A549 (cell line): ENCODE results near the gene RUNX3. TPM values are rescaled to one million over a fixed set of nuclear protein-coding genes. Genes with fewer than 3 reads are reported as not detected.

Experiments
- ATAC-seq, 2 experiments: fragments of 200-7000 bp in 1 of 2; fragments of >200 bp in 1 of 2; cut with Nextera tagmentation in 1 of 2; cut with Tn5 transposase in 1 of 2; 3 replicates each; pipeline versions ENCODE4 v1.8.0 to v1.9.1; 2018 to 2020; ENCODE audit warnings: mild to moderate bottlenecking in 1 of 2, moderate library complexity in 1 of 2
- CTCF ChIA-PET: fragments of 300-600 bp; sonication (Branson Sonifier 250); formaldehyde crosslinking; extraction: SDS; loops from one replicate; lab custom pipeline; 2021; ENCODE audit warnings: antibody characterized with exemption, inconsistent platforms; lab: Yijun Ruan, JAX
- POLR2A ChIA-PET: fragments of 350-600 bp; formaldehyde crosslinking; extraction: SDS; loops from one replicate; lab custom pipeline; 2021; ENCODE audit warnings: antibody characterized with exemption, inconsistent platforms; lab: Yijun Ruan, JAX
- DNase-seq, 2 experiments: peaks; one replicate each; pipeline versions ENCODE4 v3.0.0 to v3.0.0-alpha.2; 2011 to 2016; ENCODE audit warnings: low read depth in 1 of 2, low spot score in 1 of 2
- FAIRE-seq: peaks from 2 replicates; lab custom pipeline; 2011; peaks lifted over from hg19 to GRCh38; lab: Jason Lieb, UNC
- H3K27ac ChIP-seq, 2 experiments: fragments of >200 bp; sonication (Bioruptor Twin); formaldehyde crosslinking; 3 replicates each; pipeline ENCODE4 v1.5.1; 2016 to 2017
- H3K4me1 ChIP-seq: fragments of >200 bp; sonication (Bioruptor Twin); formaldehyde crosslinking; 3 replicates; pipeline ENCODE4 v1.6.1; 2016
- H3K4me2 ChIP-seq: fragments of >200 bp; sonication (Bioruptor Twin); formaldehyde crosslinking; 3 replicates; pipeline ENCODE4 v1.6.1; 2016
- H3K4me3 ChIP-seq: fragments of >200 bp; sonication (Bioruptor Twin); formaldehyde crosslinking; 3 replicates; pipeline ENCODE4 v1.5.1; 2016
- H3K9me3 ChIP-seq: fragments of >200 bp; sonication (Bioruptor Twin); formaldehyde crosslinking; 3 replicates; pipeline ENCODE4 v1.6.1; 2016
- CBX2 ChIP-seq: fragments of 200-600 bp; sonication (generic); IDR thresholded peaks from 2 replicates; pipeline ENCODE4 v1.6.1; 2016; ENCODE audit warnings: low read depth, mild to moderate bottlenecking, borderline replicate concordance
- CBX8 ChIP-seq: fragments of 200-600 bp; sonication (generic); IDR thresholded peaks from 2 replicates; pipeline ENCODE4 v1.6.1; 2016
- CEBPB ChIP-seq, 2 experiments: fragments of >200 bp in 1 of 2; sonication (Bioruptor Twin) in 1 of 2; formaldehyde crosslinking in 1 of 2; IDR thresholded peaks; 2 replicates each; pipeline ENCODE4 v1.6.1; 2012 to 2016
- CHD2 ChIP-seq: fragments of 150-350 bp; IDR thresholded peaks from 2 replicates; pipeline ENCODE4 v1.6.1; 2014; ENCODE audit warnings: low read length; ENCODE audit not compliant: partially characterized antibody
- EHMT2 ChIP-seq: fragments of 200-600 bp; sonication (generic); IDR thresholded peaks from 2 replicates; pipeline ENCODE4 v1.6.1; 2016; ENCODE audit warnings: antibody characterized with exemption, low read depth, mild to moderate bottlenecking, moderate library complexity
- EP300 ChIP-seq, 2 experiments: fragments of >200 bp; sonication (Bioruptor Twin); formaldehyde crosslinking; IDR thresholded peaks; 2 replicates in 1 of 2; 3 replicates in 1 of 2; pipeline ENCODE4 v1.6.1; 2016 to 2017
- FOSL2 ChIP-seq, 2 experiments: fragments of 450-650 bp in 1 of 2; fragments of >200 bp in 1 of 2; sonication (Bioruptor Twin) in 1 of 2; formaldehyde crosslinking; IDR thresholded peaks; 2 replicates each; pipeline versions ENCODE4 v1.5.0 to v1.6.1; 2016 to 2020; ENCODE audit warnings: mild to moderate bottlenecking in 1 of 2, moderate library complexity in 1 of 2
- HOXB13 ChIP-seq: fragments of 250-450 bp; sonication (Bioruptor Pico); IDR thresholded peaks from 2 replicates; pipeline ENCODE4 v1.5.0; 2020; ENCODE audit warnings: low read depth, mild to moderate bottlenecking, moderate library complexity
- KDM1A ChIP-seq: fragments of 200-600 bp; sonication (generic); IDR thresholded peaks from 2 replicates; pipeline ENCODE4 v1.6.1; 2016; ENCODE audit warnings: low read depth, mild to moderate bottlenecking
- NFE2L2 ChIP-seq: fragments of 150-350 bp; conservative IDR thresholded peaks from 2 replicates; pipeline ENCODE4 v1.6.1; 2014; ENCODE audit warnings: low read length
- NPAS2 ChIP-seq: fragments of 250-450 bp; sonication (Bioruptor Pico); IDR thresholded peaks from 2 replicates; pipeline ENCODE4 v1.8.0; 2022; ENCODE audit warnings: mild to moderate bottlenecking, moderate library complexity, borderline replicate concordance
- PHF8 ChIP-seq: fragments of 200-600 bp; sonication (generic); IDR thresholded peaks from 2 replicates; pipeline ENCODE4 v1.6.1; 2016; ENCODE audit warnings: low read depth, mild to moderate bottlenecking, antibody characterized with exemption, moderate library complexity, borderline replicate concordance
- POLR2A ChIP-seq: IDR thresholded peaks from 2 replicates; pipeline ENCODE4 v1.6.1; 2012; ENCODE audit warnings: mild to moderate bottlenecking, low read length
- RAD21 ChIP-seq, 2 experiments: fragments of >200 bp in 1 of 2; sonication (Bioruptor Twin) in 1 of 2; formaldehyde crosslinking in 1 of 2; IDR thresholded peaks in 1 of 2; conservative IDR thresholded peaks in 1 of 2; 2 replicates in 1 of 2; 3 replicates in 1 of 2; pipeline ENCODE4 v1.6.1; 2012 to 2018; ENCODE audit warnings: inconsistent platforms in 1 of 2
- RCOR1 ChIP-seq: fragments of 150-350 bp; IDR thresholded peaks from 2 replicates; pipeline ENCODE4 v1.6.1; 2014; ENCODE audit warnings: antibody characterized with exemption, low read length, low read depth
- RNF2 ChIP-seq: fragments of 200-600 bp; sonication (generic); IDR thresholded peaks from 2 replicates; pipeline ENCODE4 v1.6.1; 2016; ENCODE audit warnings: low read depth, mild to moderate bottlenecking, antibody characterized with exemption, moderate library complexity, borderline replicate concordance
- TFCP2L1 ChIP-seq: fragments of 250-450 bp; sonication (Bioruptor Pico); IDR thresholded peaks from 2 replicates; pipeline ENCODE4 v1.5.0; 2021; ENCODE audit warnings: mild to moderate bottlenecking
- ZC3H11A ChIP-seq: fragments of 450-650 bp; IDR thresholded peaks from 2 replicates; pipeline ENCODE4 v1.6.1; 2014; ENCODE audit warnings: antibody characterized with exemption, mild to moderate bottlenecking
- ZSCAN20 ChIP-seq: fragments of 250-450 bp; sonication (Bioruptor Pico); IDR thresholded peaks from 2 replicates; pipeline ENCODE4 v1.8.0; 2022; ENCODE audit warnings: mild to moderate bottlenecking, moderate library complexity
- WGBS: methylation state at CpG from one replicate; pipeline ENCODE4 v1.1.6; 2017; ENCODE audit errors: missing lambda C conversion rate; 5-methylcytosine and 5-hydroxymethylcytosine counted together
- polyA plus RNA-seq, 4 experiments: library from polyadenylated mRNA; depleted of rRNA in 3 of 4; stranded (reverse); fragments of >200 nt; fragmentation: RNase III in 1 of 4; extraction: RNeasy Plus Mini Kit Qiagen cat#74134 plus additional on column Dnase treatment in 1 of 4; gene quantifications; 2 replicates in 3 of 4; 3 replicates in 1 of 4; pipeline ENCODE4 v1.2.3, GENCODE V29; 2011 to 2017
- TF ChIP-seq, protein P1 (sequence below): fragments of >200 bp; sonication (Bioruptor Twin); formaldehyde crosslinking; IDR thresholded peaks from 2 replicates; pipeline ENCODE4 v1.6.1; 2016
- TF ChIP-seq, protein P2 (sequence below): fragments of 200-600 bp; sonication (generic); IDR thresholded peaks from 2 replicates; pipeline ENCODE4 v1.6.1; 2016; ENCODE audit warnings: antibody characterized with exemption, mild to moderate bottlenecking, moderate library complexity
- TF ChIP-seq, protein P3 (sequence below): fragments of 250-450 bp; sonication (Bioruptor Pico); IDR thresholded peaks from 2 replicates; pipeline ENCODE4 v1.5.0; 2020; ENCODE audit warnings: low read depth, mild to moderate bottlenecking, moderate library complexity
- TF ChIP-seq, protein P4 (sequence below): fragments of >200 bp; sonication (Bioruptor Twin); formaldehyde crosslinking; IDR thresholded peaks from 3 replicates; pipeline ENCODE4 v1.5.1; 2016
- TF ChIP-seq, protein P5 (sequence below): IDR thresholded peaks from 2 replicates; pipeline ENCODE4 v1.6.1; 2012; ENCODE audit warnings: low read depth, borderline replicate concordance

Gene RUNX3
- polyA plus RNA-seq, 2 of the 4 experiments (the other 2 are of a cell fraction): 1.4 to 4.0 TPM

DNA sequence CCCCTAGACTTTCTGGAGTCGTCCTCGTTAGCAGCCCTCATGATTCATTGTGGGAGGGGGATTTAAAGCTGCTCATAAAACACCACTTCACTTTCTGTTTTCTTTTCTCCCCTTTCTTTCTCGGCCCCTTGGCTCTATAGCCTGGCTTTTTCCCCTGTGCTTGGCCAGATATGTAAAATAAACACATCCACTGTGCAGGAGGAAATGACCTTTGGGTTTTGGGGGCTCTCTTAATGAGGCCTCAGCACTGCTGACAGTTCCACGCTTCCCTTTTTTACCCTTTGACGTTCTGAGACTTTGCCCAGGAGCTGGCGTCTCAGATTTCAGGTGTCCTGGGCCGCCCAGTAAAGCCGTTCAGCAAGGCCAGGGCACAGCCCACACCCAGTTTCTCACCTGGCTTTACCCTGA lies 65.7 kb downstream of the RUNX3 start:
- Histone ChIP-seq H3K4me2 (no peak overlapping the region), H3K4me3 (no peak overlapping the region), H3K27ac (no peak overlapping the region), H3K9me3 (no peaks in the 10 kb centered on the region), H3K4me1 (peaks cover 11% of the 10 kb centered on the region; the same call in 2 of the 3 replicates)
- no peak for DNase-seq
- ChIA-PET POLR2A (no interaction called here), CTCF (interaction anchor here (0.8 to 1.3 kb wide), 2 partner anchors 34 to 71 kb away, joined by 3 read pairs; no protein-coding TSS in a partner anchor)
- no peak for ATAC-seq
- WGBS: 63% methylated on average over 8 of the region's 8 CpGs
- no peak for FAIRE-seq
- TF ChIP-seq ZC3H11A: no peak
- TF ChIP-seq, protein P1, sequence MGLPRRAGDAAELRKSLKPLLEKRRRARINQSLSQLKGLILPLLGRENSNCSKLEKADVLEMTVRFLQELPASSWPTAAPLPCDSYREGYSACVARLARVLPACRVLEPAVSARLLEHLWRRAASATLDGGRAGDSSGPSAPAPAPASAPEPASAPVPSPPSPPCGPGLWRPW: no peak
- no peak for TF ChIP-seq CHD2
- TF ChIP-seq POLR2A: no peak
- TF ChIP-seq HOXB13: no peak
- no peak for TF ChIP-seq KDM1A
- no peak for TF ChIP-seq NPAS2
- no peak for TF ChIP-seq RNF2
- no peak for TF ChIP-seq CBX2
- no peak for TF ChIP-seq EP300 (IDR thresholded peaks at IDR 0.05)
- TF ChIP-seq, protein P2, sequence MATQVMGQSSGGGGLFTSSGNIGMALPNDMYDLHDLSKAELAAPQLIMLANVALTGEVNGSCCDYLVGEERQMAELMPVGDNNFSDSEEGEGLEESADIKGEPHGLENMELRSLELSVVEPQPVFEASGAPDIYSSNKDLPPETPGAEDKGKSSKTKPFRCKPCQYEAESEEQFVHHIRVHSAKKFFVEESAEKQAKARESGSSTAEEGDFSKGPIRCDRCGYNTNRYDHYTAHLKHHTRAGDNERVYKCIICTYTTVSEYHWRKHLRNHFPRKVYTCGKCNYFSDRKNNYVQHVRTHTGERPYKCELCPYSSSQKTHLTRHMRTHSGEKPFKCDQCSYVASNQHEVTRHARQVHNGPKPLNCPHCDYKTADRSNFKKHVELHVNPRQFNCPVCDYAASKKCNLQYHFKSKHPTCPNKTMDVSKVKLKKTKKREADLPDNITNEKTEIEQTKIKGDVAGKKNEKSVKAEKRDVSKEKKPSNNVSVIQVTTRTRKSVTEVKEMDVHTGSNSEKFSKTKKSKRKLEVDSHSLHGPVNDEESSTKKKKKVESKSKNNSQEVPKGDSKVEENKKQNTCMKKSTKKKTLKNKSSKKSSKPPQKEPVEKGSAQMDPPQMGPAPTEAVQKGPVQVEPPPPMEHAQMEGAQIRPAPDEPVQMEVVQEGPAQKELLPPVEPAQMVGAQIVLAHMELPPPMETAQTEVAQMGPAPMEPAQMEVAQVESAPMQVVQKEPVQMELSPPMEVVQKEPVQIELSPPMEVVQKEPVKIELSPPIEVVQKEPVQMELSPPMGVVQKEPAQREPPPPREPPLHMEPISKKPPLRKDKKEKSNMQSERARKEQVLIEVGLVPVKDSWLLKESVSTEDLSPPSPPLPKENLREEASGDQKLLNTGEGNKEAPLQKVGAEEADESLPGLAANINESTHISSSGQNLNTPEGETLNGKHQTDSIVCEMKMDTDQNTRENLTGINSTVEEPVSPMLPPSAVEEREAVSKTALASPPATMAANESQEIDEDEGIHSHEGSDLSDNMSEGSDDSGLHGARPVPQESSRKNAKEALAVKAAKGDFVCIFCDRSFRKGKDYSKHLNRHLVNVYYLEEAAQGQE: no peak
- no peak for TF ChIP-seq FOSL2 (IDR thresholded peaks at IDR 0.05)
- no peak for TF ChIP-seq FOSL2 (CRISPR knock-in tag; IDR thresholded peaks at IDR 0.05)
- TF ChIP-seq, all 56 proteins: peak for 0

DNA sequence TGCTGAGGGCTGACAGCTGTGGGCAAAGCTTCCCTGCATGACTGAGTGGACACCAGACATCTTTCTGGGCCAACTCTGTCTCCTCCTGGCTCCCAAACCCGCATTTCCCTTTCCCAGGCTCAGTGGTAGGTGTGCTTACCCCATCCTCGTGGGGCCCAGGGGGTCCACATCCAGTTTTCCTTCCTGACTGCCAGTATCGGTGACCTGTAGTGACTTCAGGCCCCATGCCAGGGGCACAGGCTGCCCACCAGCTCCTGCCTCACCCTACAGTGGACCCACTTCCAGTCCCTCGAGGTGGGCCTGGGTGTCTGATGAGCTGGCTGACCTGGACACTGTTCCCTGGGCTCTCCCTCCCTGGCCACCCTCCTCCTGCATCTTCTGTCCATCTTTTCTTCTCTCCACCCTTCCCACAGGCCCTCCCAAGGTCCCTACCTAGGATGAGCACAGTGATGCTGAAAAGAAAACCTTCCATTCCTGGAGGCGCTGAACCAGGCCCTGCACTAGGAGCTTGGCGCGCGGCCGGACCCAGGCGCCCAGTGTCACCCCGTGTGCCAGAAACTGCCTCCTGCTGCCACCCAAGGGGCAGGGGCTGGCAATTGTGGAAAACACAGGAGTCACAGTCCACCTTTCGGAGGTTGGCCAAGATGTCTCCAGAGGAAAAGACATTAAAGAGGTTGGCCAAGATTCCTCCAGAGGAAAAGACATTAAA lies 67.1 kb downstream of the RUNX3 start:
- POLR2A ChIA-PET: no interaction called here
- CTCF ChIA-PET: interaction anchor here (0.8 to 6.0 kb wide), 8 partner anchors 8 to 378 kb away, joined by 3 to 47 read pairs (median 4); no protein-coding TSS in a partner anchor

More for the DNA sequence above, 67.1 kb downstream of the RUNX3 start:
- no peak overlapping the region for H3K4me3 ChIP-seq
- ATAC-seq: no peak
- FAIRE-seq: no peak
- DNase-seq: no peak
- H3K9me3 ChIP-seq: no peaks in the 10 kb centered on the region
- no peak for TF ChIP-seq EHMT2
- TF ChIP-seq EP300 (IDR thresholded peaks at IDR 0.05): no peak
- TF ChIP-seq CBX8: no peak
- TF ChIP-seq RCOR1: no peak
- TF ChIP-seq, protein P3, sequence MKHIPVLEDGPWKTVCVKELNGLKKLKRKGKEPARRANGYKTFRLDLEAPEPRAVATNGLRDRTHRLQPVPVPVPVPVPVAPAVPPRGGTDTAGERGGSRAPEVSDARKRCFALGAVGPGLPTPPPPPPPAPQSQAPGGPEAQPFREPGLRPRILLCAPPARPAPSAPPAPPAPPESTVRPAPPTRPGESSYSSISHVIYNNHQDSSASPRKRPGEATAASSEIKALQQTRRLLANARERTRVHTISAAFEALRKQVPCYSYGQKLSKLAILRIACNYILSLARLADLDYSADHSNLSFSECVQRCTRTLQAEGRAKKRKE (CRISPR knock-in tag): no peak
- TF ChIP-seq CBX2: no peak
- TF ChIP-seq CEBPB (IDR thresholded peaks at IDR 0.05): no peak
- TF ChIP-seq TFCP2L1 (CRISPR knock-in tag): no peak
- no peak for TF ChIP-seq RAD21 (conservative IDR thresholded peaks at IDR 0.05 in 1 of 2, IDR thresholded peaks at IDR 0.05 in 1 of 2)
- no peak for TF ChIP-seq ZSCAN20
- TF ChIP-seq, protein P4, sequence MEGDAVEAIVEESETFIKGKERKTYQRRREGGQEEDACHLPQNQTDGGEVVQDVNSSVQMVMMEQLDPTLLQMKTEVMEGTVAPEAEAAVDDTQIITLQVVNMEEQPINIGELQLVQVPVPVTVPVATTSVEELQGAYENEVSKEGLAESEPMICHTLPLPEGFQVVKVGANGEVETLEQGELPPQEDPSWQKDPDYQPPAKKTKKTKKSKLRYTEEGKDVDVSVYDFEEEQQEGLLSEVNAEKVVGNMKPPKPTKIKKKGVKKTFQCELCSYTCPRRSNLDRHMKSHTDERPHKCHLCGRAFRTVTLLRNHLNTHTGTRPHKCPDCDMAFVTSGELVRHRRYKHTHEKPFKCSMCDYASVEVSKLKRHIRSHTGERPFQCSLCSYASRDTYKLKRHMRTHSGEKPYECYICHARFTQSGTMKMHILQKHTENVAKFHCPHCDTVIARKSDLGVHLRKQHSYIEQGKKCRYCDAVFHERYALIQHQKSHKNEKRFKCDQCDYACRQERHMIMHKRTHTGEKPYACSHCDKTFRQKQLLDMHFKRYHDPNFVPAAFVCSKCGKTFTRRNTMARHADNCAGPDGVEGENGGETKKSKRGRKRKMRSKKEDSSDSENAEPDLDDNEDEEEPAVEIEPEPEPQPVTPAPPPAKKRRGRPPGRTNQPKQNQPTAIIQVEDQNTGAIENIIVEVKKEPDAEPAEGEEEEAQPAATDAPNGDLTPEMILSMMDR: no peak
- TF ChIP-seq, protein P1: no peak
- TF ChIP-seq NFE2L2: no peak
- TF ChIP-seq, protein P5, sequence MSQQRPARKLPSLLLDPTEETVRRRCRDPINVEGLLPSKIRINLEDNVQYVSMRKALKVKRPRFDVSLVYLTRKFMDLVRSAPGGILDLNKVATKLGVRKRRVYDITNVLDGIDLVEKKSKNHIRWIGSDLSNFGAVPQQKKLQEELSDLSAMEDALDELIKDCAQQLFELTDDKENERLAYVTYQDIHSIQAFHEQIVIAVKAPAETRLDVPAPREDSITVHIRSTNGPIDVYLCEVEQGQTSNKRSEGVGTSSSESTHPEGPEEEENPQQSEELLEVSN: no peak
- no peak for TF ChIP-seq PHF8
- TF ChIP-seq, all 56 proteins: peak for 0
- H3K27ac ChIP-seq: no peak overlapping the region
- WGBS: 63% methylated on average over 4 of the region's 12 CpGs
- peak overlapping the region; percentile 69; the same call in 2 of the 3 replicates for H3K4me2 ChIP-seq
- peaks cover 11% of the 10 kb centered on the region; the same call in 2 of the 3 replicates for H3K4me1 ChIP-seq
